Effector CD4-positive, alpha-beta T cell (primary cell): ENCODE measurements around the gene CFLAR.
"Not testable (repeated sequence)": the region's sequence is repeated elsewhere in the genome, so short reads cannot be mapped to it uniquely, and the experiment has no call there.

Experiments
- DNase-seq: peaks from one replicate; pipeline ENCODE4 v3.0.0-alpha.2; 2020

The CFLAR gene

DNA sequence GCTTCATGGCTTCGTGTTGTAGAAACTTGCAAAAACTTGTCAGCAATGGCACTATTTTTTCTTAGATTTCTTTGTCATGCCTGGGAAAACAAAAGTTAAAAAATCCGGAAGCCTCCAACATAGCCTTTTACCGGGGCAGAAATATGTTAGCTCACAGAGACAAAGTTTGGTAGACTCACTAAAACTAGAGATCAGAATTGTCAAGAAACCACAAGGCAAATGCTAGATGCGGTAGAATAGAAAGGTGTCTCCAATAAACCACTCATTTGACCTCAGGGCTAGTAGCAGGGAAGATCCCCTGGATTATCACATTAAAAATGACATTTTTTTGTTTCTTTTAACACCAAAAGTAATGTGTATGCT, 67.4 kb downstream of the CFLAR start:
- DNase-seq: no peak

- not testable (repeated sequence) for DNase-seq
These were observed 67.9 kb downstream of the CFLAR start for GRCh38 chr2:201183835-201184234.

- not testable (repeated sequence) for DNase-seq
These were observed 68.3 kb downstream of the CFLAR start for GRCh38 chr2:201184248-201184647.

GRCh38 chr2:201185863-201186262, 69.9 kb downstream of the CFLAR start:
- no peak for DNase-seq

GRCh38 chr2:201186982-201187381, 71.0 kb downstream of the CFLAR start:
- no peak for DNase-seq

DNA sequence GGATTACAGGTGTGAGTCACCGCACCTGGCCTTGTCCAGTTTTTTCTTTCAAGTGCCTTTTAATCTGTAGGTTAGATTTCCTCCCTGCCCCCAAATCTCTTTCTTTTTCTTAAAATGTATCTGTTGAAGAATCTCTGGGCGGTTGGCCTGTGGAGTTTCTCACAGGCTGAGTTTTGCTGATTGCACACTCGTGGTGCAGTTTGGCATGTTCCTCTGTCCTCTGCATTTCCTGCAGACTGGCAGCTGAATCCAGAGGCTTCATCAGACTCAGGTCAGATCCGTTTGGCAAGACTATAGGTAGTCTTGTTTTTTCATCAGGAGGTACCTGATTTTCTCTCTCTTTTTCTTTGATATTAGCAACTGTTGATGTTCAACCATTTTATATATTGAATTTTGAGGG, 72.5 kb downstream of the CFLAR start:
- no peak for DNase-seq

DNA sequence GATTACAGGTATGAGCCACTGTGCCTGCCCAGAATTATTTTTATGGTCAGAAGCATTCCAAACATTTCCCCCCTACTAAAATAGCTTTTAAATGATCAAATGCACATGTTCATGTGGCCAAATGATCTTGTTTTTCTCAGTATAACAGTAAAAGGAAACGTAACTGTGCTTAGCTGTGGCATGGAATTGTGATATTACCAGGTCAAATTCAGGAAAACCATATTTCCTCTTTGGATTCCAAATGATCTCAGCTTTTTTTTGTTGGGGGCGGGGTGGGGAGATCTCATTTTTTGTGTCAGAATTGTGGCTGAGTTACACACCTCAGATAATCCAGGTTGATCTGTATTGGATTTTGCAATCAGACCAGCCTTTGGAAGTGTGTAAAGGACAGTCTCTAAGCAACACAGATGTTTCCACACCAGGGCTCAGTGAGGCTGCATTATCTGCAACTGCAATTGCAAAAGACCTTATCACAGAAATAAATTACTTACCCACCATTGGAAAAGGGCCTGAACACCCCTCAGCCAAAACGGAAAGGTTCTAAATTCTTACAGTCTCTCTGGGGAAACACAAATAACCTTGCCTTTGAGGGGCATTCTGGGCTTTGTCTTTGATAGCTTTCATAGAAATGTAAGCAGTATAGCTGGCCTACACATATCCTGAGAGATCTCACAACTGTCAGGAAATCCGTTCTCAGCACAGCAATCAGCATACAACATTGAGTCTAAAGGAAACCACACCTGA, 75.3 kb downstream of the CFLAR start:
- peak; percentile 8 for DNase-seq

DNA sequence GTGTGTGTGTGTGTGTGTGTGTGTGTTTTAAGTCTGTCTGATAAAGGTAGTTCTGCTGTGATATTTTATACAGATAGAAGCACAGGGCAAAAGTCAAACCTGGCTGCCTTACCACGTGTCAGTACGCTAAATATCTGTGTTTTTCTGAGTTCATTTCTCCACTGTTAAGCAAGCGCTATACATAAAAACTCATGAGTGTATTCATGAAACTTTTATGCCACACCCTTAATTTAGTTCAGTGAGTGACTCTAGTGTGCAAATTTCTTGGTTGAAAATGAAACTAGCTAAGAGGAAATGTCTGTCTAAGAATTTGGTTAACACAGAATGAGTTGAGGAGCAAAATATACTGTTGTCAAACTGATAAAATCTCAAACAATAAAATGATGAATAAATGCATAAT, 78.1 kb downstream of the CFLAR start:
- DNase-seq: no peak

GRCh38 chr2:201195331-201195730, 79.4 kb downstream of the CFLAR start:
- DNase-seq: no peak

- no peak for DNase-seq
These were observed 80.0 kb downstream of the CFLAR start for GRCh38 chr2:201196003-201196402.

- no peak for DNase-seq
These were observed 80.8 kb downstream of the CFLAR start for GRCh38 chr2:201196803-201197202.

DNA sequence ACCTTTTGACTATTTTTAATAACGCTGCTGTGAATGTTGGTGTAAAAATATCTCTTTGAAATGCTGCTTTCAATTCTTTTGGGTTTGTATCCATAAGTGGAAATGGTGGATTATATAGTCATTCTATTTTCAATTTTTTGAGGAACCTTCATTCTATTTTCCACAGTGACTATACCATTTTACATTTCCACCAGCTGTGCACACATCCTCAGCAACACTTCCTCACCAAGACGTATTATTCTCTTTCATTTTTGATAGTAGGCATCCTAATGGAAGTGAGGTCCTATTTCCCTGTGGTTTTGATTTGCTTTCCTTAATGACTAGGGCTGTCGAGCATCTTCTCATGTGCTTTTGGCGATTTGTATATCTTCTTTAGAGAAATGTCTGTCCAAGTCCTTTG, 81.8 kb downstream of the CFLAR start:
- DNase-seq: no peak

DNA sequence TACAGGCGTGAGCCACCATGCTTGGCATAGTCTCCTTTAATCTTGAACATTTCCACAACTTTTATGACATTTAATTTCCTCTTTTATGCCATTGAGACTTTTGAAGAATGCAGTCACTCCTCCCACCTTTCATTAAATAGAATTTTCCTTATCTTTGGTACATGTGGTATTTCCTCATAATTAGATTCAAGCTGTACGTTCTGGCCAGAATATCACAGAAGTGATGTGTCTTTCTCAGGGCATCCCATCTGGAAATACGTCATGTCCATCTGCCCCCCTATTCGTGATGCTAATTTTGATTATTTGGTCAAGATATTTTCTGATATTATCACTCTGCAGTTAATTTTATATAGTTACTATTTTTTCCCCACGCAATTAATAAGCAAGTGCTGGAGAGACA, 83.9 kb downstream of the CFLAR start:
- no peak for DNase-seq

DNA sequence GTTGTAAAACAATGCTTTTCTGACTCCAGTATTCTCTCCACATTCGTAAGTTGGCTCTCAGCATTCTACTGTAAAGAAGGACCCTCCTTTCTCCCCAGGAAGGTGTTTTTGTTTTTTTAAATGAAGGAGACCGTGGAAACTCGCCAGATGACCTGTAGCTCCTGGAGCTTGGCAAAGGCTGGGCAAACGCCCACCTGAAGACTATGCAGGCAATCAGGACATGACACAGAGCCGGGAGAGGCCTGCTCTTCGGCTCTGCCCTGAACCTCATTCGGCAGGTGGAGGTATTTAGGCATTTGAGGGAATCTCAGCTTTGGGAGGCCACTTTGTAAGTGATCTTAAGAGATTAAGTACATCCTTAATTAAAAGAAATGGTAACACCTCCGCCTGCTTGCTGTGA, 84.4 kb downstream of the CFLAR start:
- no peak for DNase-seq

DNA sequence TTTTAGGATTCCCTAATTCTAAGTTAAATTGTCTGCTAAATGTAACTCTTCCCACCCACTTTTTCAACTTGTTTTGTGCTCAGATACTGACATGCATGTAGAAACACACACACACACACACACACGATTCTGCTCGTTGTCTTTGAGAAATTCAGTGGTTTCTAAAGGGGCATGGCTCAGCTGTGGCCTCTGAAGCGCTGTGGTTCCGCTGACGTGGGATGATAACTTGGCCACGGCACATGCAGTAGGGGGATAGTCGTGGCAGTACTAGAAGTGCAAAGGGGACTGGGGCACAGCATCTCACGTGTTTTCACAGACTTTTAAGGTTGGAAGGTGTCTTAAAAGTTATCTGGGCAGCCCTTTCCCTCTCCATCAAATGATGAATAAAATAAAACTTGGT, 85.4 kb downstream of the CFLAR start:
- DNase-seq: no peak

- DNase-seq: no peak
These were observed 88.1 kb downstream of the CFLAR start for GRCh38 chr2:201203916-201204654.

DNA sequence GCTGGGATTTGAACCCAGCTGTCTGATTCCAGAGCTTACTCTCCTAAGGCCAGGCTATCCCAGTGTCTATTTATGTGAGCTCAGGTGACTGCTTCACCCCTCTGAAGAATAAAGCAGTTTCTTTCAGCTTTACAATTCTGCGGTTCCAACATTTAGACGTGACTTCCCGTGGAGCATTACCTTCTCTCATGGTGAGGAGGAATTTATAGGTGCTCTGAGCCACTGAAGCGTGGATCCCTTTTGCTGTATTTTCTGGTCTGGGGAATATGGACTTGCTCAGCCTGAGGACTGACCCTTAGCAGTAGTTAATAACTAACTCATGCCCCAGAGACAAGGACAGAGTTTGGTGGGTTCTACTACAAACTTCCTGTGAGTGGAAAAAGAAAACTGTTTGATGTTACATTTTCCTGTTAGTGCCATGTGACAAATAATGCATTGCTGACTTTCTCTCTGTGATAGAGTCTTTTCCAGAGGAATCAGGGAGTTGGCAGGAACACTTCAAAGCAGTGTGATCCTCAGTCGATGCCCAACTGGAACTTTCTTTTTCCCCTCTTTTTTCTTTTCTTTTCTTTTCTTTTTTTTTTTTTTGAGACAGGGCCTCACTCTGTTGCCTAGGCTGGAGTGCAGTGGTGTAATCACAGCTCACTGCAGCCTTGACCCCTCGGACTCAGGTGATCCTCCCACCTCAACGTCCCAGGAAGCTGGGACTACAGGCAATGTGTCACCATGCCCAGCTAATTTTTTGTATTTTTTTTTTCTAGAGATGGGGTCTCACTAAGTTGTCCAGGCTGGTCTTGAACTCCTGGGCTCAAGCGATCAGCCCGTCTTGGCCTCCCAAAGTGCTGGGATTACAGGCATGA, 88.9 kb downstream of the CFLAR start:
- DNase-seq: no peak

GRCh38 chr2:201205515-201205849, 89.5 kb downstream of the CFLAR start:
- DNase-seq: no peak

GRCh38 chr2:201208563-201209252, 92.7 kb downstream of the CFLAR start:
- no peak for DNase-seq

GRCh38 chr2:201215963-201216362, 100.0 kb downstream of the CFLAR start:
- DNase-seq: no peak

DNA sequence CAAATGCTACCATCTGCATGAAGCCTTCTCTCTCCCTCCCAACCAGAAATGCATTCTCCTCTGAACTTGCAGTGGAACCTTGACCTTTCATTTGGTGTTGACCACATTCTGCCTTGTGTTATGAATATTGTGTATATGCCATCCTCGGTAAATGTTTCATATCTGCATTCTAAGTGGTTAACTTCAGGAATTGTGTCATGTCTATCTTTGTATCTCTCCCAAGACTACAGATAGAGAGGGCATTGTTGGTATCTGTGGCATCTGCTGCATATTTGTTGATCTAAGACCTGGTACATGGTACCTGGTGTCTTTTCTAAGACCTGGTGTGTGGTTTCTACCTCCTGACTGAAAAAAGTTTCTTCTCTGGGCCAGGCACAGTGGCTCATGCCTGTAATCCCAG, 101.0 kb downstream of the CFLAR start:
- no peak for DNase-seq

DNA sequence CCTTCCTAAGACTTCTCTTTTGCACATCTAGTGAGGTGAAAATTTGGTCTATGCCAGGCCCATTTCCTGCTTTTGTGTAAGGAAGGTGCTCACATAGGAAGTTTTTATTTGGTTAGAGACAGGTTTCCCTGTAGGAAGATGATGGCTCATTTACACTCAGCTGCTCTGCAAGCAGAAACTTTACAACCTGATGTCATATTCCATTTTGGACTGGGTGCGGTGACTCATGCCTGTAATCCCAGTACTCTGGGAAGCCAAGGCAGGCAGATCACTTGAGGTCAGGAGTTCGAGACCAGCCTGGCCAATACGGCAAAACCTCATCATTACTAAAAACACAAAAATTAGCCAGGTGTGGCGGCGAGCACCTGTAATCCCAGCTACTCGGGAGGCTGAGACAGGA, 102.8 kb downstream of the CFLAR start:
- DNase-seq: no peak
